ENCODE measurements around the gene CORO2A.

Gene CORO2A

DNA sequence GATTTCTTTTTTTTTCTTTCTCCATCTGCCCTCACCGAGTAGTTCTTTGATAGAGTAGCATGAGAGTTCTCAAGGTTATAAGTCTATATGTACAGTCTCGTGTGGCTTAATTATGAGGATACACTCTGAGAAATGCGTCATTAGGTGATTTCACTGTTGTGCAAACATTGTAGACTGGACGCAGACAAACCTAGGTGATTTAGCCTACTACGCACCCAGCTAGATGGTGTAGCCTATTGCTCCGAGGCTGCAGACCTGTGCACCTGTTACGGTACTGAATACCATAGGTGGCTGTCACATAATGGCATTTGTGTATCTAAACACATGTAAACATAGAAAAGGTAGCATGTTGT lies 26.9 kb upstream of the CORO2A start:
- no peak for DNase-seq (ENCODE audit: low spot score)

DNA sequence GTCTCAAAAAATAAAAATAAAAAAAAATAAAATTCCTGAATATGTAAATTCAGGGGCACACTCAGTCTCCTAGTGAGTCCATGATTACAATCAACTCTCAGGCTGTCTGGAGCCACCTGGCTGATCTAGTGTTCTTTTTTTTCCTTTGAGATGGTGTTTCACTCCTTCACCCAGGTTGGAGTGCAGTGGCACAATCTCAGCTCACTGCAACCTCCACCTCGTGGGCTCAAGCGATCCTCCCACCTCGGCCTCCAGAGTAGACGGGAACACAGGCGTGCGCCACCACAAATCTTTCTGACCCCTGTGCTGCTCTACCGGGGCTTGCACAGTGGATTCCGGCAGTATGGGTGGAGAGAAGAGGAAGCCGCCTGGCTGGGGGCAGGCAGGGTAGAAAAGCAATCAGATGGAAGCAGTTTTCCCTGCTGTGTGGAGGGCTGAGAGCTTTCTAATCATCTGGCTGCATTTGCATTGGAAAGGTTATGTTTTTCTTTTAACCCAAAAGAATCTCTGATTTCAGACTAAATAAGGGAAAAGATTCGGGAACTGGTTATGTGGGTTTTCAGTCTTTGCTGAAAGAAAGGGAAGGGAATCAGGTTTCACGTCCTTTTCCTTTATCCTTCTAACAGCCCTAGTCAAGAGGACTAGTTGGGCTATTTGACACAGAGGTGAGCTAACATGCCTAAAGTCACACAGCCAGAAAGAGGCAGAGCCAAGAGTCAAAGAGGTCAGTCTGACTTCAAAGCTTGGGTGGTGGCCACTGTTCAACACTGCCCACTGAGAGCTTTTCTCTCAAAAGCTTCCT lies 26.3 kb upstream of the CORO2A start:
- DNase-seq (ENCODE audit: low spot score): no peak

DNA sequence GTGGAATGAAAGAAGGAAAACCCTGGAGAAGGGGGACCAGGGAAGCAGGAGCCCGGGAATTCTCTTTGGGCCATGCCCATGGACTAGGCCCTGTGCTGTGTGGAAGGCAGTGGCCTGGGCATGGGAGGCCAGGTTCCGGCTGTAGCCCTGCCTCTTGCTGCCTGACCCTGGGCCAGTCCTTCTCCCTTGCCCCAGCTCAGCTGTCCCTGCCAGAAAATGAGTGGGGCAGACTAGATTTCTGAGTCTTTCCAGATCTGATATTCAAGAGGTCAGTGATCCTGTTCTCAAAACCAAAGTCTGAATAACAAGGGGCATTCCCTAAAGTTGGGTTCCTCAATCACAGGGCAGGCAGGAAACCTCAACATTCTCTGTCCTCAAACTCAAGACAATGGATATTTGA lies 24.8 kb upstream of the CORO2A start:
- DNase-seq (ENCODE audit: low spot score): no peak

DNA sequence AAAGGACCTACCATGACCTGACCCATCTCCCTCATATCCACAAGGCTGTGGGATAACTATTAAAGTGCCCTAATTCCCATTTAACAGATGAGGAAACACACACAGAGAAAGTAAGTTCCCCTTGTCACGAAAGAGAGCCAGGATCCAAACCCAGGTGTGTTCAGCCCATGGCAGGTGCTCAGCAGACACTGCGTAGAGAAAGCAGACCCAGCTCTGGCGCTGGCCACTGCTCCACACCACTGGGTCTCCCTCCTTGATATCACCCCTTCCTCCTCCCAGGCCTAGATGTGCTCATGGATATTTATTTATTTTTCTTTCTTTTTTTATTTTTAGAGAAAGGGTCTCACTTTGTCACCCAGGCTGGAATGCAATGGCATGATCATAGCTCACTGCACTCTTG lies 24.0 kb upstream of the CORO2A start:
- no peak for DNase-seq (ENCODE audit: low spot score)

DNA sequence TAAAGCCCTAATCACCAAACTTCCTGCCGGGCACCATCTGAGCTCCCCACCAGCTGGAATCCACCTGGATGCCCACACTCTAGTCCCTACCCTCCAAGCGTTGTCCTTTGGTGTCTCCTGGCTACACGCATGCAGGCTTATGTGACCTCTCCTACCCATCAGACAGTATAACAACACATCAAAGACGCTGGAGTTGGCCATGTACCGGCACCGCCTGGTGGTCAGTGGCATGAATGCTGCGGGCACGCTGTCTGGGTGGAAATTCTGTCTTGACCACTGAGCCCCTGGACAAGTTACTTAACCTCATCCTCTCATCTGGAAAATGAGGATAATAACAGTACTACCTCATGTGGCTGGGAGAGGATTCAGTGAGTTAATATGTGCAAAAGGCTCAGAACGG lies 23.4 kb upstream of the CORO2A start:
- DNase-seq (ENCODE audit: low spot score): no peak

GRCh38 chr9:98215271-98215670 lies 22.8 kb upstream of the CORO2A start:
- DNase-seq (ENCODE audit: low spot score): no peak

- no peak for DNase-seq (ENCODE audit: low spot score)
Observed at GRCh38 chr9:98214811-98215210, 22.4 kb upstream of the CORO2A start.

- no peak for DNase-seq (ENCODE audit: low spot score)
Observed at GRCh38 chr9:98211260-98211659, 18.8 kb upstream of the CORO2A start.

DNA sequence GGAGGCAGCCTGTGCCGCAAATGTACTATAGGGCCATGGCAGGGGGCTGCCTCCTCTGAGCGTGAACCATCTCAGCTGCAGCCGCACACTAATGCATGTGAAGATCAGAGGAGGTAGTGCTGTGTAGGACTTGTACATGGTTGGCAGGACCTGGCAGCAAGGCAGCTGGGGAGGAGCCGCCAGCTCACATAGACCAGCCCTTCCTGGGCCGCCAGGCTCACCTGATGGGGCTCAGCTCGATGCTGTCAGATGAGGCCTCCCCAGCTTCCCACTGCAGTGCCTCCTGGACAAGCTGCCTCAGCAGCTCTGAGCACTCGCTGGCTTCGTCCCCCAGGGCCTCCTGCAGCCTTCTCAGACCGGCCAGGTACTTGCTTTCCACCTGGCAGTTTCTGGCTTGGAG lies 18.0 kb upstream of the CORO2A start:
- no peak for DNase-seq (ENCODE audit: low spot score)

DNA sequence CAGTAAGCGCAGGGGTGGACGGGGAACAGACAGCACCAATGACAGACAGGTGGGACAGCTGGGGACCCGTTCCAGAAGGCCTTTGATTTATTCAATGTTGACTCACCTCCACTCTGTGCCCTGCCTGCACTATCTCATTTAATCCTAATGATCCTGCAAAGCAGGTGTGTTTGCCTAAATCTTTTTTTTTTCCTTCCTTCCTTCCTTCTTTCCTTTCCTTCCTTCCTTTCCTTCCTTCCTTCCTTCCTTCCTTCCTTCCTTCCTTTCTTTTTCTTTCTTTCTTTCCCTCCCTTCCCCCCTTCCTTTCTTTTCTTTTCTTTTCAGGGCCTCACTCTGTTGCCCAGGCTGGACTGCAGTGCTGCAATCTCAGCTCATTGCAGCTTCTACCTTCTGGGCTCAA lies 17.1 kb upstream of the CORO2A start:
- no peak for DNase-seq (ENCODE audit: low spot score)

GRCh38 chr9:98208635-98209034 lies 16.2 kb upstream of the CORO2A start:
- DNase-seq (ENCODE audit: low spot score): no peak

DNA sequence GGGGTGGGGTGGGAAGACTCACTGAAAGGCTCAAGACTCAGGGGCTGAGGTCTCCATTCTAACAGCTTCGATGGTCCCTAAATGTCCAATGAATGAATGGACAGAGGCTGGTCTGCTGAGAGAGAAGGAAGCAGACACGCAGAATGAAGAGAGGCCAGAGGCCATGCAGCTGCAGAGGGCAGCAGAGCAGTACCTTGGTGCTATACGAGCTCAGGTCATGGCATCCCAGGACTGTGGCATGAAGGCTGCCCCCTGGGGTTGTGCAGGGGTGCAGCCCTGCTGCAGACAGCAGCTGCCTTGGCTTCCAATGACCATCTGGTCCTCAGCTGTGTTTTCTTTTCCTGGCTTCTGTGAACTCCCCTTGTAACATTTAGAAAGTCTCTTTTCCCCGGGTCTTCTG lies 15.2 kb upstream of the CORO2A start:
- DNase-seq (ENCODE audit: low spot score): no peak

DNA sequence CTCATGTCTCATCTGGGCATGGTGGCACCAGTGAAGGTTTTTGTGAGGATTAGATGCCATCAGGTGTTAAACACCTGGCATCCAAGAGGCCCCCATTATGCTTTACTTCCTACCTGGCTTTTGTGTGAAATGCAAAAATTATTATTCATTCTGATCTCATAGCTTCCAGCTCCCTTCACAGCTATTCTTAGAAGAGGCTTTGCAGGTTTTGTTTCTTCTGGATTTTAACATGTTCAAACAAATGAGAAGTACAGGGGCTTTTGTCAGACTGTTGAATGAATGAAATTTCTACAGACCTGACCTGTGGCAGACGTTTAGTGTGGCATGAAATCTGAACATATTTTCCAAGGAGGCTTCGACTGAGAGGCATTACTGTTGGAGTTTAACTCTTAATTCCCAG lies 14.3 kb upstream of the CORO2A start:
- DNase-seq (ENCODE audit: low spot score): no peak

DNA sequence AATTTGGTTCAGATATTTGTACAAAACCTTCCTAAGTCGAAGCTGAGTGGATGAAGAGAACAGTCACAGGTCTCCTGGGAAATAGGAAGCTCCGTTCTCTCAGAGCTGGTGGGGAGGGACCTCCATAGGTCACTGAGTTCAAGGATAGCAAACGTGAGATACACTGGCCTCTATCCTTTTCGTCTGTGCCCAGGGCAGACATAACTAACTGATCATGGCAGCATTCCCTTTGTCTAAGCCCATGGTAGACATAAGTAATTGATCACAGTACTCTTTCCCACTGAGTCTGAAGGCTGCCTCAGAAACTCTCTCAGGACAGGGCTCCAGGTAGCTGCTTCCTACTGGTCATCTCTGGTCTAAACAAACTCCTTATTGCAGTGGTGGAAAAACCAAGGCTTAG lies 12.3 kb upstream of the CORO2A start:
- DNase-seq (ENCODE audit: low spot score): no peak

GRCh38 chr9:98203153-98203552 lies 10.7 kb upstream of the CORO2A start:
- no peak for DNase-seq (ENCODE audit: low spot score)

- DNase-seq (ENCODE audit: low spot score): no peak
Observed at GRCh38 chr9:98202252-98202651, 9.8 kb upstream of the CORO2A start.

DNA sequence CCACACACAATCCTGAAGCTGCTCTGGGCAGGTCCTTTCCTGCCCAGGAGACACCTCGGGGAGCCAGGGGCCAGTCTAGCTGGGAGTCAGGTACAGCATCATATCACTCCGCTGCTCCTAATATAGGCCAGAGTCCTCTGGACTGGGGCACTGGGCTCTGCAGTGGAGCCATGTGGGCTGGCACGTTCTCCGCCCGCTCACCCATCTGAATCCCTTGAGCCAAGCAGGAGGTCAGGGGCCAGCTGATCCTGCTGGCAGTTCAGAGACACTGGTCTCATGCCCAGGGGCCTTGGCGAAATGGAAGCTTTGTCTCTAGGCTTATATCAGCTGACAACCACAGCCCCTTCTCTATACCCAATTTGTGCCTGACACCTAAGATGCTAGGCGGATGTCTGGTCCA lies 9.3 kb upstream of the CORO2A start:
- no peak for DNase-seq (ENCODE audit: low spot score)

DNA sequence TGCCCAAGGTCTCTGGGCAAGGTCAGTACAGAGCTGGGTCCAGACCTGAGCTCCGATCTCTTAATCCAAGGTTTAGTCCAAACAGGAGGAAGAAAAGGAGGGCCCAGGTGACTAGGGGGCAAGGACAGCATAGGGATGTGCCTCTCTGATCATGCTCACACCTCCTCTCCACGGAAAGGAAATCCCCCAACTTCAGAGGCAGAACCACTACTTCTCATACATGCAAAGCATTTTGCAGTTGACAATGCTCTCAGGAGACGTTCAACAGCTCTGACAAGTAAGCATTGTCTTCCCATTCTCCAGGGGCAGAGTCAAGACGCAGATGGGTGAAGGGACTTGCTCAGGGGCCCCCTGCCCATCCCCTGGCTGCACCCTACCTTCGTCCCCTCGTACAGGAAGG lies 8.7 kb upstream of the CORO2A start:
- DNase-seq (ENCODE audit: low spot score): no peak

GRCh38 chr9:98199388-98200033 lies 7.1 kb upstream of the CORO2A start:
- no peak for DNase-seq (ENCODE audit: low spot score)

- DNase-seq (ENCODE audit: low spot score): no peak
Observed at GRCh38 chr9:98195671-98196070, 3.2 kb upstream of the CORO2A start.

- DNase-seq (ENCODE audit: low spot score): no peak
Observed at GRCh38 chr9:98193336-98193944, 1.0 kb upstream of the CORO2A start.

GRCh38 chr9:98191671-98192502 lies 550 bp downstream of the CORO2A start:
- no peak for DNase-seq (ENCODE audit: low spot score)

- DNase-seq (ENCODE audit: low spot score): no peak
Observed at GRCh38 chr9:98191181-98191608, 1.2 kb downstream of the CORO2A start.

Data from hematopoietic multipotent progenitor cell treated with erythropoietin and hydrocortisone succinate and interleukin-3 and kit ligand, for 17 days (in vitro differentiated cells).